COLO829 (cell line): Measurements from ENCODE around the gene C19orf25.
A peak's percentile ranks its signal among the peaks of the same experiment; 100 is the strongest.

Experiments
- DNase-seq: peaks from one replicate; pipeline ENCODE4 v3.0.0; 2012; ENCODE audit warnings: low spot score

Gene C19orf25

GRCh38 chr19:1496714-1497577 is 17.9 kb upstream of the C19orf25 start:
- DNase-seq: no peak

DNA sequence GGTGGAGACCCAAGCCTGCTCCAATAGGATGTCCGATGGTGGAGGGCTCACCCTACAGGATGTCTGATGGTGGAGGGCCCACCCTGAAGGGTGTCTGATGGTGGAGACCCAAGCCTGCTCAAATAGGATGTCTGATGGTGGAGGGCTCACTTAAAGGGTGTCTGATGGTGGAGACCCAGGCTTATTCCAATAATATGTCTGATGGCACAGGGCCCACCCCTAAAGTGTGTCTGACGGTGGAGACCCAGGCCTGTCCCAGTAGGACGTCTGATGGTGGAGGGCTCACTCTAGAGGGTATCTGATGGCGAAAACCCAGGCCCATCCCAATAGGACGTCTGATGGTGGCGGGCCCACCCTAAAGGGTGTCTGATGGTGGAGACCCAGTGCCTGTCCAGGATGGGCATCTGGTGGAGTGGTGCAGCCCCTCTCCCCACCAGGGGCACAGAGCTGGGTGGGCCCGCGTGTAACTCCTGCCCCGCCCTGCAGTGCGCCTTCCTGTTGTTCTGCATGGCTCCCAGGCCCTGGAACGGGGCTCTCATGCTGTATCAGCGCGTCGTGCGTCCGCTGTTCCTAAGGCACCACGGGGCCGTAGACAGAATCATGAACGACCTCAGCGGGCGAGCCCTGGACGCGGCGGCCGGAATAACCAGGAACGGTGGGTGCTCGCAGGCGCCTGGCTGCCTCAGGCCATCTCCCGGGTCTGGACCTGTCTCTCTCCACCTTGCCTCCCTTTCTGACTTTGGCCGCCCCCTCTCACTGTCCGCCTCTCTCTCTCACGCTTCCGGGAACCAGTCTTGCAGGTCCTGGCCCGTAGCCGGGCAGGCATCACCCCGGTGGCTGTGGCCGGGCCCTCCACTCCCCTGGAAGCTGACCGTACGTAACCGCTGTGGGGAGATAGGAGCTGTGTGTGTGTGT is 17.0 kb upstream of the C19orf25 start:
- DNase-seq: no peak

DNA sequence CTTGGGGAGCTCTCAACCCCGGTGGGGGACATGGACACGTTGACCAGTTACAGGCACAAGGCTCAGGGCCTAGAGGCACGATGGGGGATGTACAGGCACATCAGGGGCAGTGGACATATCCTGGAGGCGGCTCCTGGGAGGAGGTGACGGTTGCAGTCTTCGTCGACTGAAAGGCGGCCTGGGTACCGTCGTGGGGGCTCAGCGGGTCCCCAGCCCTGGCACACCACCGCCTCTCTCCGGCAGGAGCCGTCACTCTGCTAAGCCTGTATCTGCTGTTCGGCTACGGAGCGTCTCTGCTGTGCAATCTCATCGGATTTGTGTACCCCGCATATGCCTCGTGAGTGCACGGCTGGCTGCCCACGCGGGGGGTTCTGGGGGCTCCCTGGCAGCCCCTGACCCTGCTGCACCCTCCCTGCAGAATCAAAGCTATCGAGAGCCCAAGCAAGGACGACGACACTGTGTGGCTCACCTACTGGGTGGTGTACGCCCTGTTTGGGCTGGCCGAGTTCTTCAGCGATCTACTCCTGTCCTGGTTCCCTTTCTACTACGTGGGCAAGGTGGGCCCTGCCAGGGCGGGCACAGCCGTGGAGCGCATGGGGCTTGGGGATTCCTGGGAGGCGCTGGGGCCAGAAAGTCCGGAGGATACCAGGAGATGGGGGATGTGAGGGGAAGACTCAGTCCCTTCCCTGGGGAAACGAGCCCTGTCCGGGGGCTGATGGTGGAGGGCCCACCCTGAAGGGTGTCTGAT is 16.2 kb upstream of the C19orf25 start:
- DNase-seq: no peak

DNA sequence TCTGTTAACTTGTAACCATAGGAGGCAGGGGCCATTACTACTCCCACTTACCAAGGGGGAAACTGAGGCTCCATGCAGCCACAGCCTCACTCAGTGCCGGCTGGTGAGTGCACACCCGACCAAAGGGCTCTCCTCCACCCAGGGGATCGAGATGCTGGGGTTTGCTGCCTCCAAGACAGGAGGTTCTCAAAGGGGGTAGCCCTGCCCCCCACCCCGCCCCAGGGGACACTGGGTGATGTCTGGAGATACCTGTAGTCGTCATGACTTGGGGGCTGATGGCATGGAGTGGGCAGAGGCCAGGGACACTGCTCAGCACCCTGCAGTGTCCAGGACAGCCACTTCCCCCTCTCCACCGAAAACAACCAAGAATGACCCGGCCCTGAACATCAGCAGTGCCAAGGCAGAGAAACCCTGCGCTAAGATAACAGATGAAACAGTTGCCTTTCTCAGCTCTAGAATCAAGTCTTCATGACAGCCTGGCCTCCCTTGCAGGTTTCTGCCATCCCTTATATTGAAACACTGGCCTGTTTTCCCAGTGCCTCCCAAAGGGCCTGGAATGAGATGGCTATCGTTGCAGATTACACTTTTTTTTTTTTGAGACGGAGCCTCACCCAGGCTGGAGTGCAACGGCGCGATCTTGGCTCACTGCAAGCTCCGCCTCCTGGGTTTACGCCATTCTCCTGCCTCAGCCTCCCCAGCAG is 15.2 kb upstream of the C19orf25 start:
- no peak for DNase-seq

DNA sequence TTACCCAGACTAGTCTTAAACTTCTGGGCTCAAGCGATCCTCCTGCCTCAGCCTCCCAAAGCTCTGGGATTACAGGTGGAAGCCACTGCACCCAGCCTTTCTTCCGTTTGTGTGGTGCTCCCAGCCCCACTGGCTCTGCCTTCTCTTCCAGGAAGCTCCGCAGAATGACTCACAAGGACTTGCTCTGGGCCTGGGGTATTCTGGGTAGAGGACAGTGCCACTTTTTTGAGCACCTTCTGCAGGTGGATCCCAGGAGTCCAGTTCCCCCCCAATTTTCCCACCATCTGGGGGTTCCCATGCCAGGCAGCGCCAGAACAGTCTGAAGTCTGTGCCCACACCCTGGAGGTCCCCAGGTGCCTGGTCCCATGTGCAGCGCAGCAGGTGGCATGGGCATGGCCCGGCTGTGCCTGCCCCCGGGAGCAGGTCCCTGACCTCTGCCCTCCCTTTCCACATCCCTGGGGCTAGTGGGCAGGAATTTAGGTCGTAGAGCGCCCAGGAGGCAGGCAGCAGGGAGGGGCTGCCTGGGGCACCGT is 13.5 kb upstream of the C19orf25 start:
- DNase-seq: no peak

- DNase-seq: no peak
Measured at GRCh38 chr19:1491849-1492170, 12.8 kb upstream of the C19orf25 start.

DNA sequence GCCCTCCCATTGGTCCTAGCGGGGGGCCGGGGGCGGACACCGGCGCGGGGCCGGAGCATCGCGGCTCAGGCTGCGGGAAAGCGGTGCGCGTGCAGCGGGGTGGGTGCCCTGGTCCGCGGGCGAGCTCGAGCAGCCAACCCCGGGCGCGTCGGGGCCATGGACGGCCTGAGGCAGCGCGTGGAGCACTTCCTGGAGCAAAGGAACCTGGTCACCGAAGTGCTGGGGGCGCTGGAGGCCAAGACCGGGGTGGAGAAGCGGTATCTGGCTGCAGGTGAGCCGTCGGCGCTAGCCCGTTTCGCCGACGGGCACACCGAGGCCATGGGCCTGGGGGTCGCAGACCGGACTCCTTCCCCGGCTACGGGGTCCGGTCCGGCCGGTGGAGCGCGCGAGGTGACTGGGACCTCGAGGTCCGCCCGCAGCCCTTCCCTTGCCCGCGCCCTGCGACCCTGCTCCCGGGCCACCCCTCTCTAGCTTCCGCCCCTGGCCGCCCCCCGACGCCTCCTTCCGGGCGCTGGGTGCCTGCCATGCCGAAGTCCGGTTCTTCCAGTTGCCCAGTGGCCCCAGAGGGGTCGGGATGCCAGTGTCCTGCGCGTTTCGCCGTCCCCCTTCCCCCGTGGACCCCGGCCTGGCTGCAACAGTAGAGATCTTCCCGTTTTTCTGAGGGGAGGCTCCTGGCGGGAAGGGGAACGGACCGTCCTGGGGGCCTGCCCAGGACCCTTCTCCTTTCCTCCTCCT is 12.3 kb upstream of the C19orf25 start, which contains the start of gene REEP6:
REEP6 (plus strand) TSS at position 68 of the 735 bp plus-strand sequence; CDS start at position 157, 89 bp downstream.
- DNase-seq: no peak

DNA sequence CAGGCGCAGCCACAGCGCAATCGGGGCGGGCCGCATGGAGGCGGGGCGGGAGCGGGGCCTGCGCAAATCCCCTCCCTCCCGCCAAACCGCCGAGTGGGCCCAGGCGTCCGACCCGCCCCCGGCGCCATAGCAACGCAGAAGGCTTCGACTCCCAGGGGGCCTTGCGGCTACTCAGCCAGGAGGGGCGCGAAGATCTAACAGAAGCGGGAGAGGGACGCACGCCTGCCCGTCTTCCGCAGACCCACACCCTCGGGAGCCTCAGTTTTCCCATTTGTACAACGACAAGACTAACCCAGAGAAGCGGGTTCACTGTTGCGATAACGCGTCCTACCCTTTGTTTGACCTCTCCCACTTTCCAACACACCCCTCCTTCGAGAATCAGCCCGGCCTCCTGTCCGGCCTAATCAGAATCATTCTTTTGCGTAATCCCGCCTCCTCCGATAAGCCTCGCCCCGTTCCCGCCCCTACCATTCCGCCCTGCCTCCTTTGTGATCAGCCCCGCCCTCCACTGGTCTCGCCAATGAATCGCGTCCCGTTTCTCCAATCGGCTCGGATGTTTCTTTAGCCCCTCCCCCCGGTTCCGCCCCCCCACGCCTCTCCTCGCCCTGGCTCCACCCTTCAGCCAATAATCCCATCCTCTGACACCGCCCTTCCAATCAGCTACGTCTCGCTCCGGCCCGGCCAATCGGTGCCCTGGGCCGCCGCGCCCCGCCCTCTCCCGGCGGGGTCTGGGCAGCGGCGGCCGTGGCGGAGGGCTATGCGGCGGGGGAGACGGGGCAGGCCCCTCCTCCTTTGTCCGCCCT is 11.5 kb upstream of the C19orf25 start, which contains the start of gene PCSK4:
PCSK4 (minus strand) TSS at position 40 of the 803 bp plus-strand sequence; CDS start at position 36, 4 bp downstream.
- peak; percentile 99 for DNase-seq

GRCh38 chr19:1489463-1490310 is 10.7 kb upstream of the C19orf25 start:
- no peak for DNase-seq

DNA sequence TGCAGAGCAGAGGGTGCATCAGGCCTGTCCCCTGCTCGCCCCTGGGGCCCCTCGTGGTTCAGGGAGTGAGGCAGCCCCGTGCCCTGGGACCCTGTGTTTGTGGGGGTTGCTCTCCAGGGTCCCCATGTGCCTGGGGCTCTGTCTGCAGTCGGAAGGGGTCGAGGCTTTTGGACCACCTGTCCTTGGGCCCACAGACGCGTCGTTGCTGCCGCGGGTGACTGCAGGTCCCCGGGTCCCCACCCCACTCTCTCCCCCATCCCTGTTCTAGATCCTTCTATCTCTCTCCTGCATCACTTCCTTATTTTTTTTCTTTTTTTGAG is 9.2 kb upstream of the C19orf25 start:
- DNase-seq: no peak

GRCh38 chr19:1487576-1488281 is 8.7 kb upstream of the C19orf25 start:
- no peak for DNase-seq

DNA sequence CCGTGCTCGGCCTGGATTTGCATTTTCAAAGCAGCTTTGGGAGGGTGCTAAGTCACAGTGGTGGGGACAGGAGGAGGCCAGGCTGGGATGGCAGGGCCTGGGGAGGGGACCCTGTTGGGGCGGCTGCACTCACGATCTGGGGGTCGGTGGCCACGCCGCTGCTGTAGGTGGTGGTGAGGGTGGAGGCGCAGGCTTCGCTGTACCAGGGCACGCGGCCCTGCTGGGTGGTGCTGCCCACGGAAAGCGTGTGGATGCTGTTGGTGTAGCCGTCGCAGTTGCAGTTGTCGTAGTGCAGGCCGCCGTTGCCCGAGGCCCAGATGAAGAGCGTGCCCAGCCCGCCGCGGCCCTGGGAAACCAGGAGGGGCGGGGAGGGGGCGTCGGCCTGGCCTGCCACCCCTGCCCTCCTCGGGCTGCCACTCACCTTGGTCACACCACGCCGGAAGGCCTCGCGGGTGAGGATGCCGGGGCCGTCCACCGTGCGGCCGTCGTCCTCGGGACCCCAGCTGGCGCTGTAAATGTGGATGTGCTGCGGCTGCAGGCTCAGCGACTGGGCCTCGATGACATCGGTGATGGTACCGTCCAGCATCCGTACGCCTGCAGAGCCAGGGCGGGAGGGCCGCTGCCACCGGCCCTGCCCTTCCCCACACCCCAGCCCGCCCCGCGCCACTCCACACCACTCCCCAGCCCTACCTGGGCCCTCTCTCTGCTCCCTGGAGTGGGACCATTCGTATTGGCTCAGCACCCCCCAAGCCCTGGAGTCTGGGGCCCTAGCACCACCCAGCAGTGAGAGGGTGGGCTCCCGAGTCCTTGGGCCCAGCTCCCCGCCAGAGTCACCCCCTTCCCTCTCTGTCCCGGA is 7.9 kb upstream of the C19orf25 start:
- DNase-seq: no peak

DNA sequence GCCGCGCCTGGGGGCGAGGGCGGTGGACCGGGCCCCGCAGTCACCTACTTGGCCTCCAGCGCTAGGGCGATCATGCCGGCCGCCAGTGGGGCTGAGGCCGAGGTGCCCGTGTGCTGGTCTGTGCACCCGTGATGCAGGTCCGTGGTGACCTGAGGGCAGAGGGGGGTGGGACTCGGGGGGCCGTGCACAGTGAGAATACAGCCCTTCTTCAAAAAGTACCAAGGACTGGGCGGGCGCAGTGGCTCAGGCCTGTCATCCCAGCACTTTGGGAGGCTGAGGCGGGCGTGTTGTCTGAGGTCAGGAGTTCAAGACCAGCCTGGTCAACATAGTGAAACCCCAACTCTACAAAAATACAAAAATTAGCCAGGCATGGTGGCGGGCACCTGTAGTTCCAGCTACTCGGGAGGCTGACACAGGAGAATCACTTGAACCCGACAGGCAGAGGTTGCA is 5.0 kb upstream of the C19orf25 start:
- no peak for DNase-seq

DNA sequence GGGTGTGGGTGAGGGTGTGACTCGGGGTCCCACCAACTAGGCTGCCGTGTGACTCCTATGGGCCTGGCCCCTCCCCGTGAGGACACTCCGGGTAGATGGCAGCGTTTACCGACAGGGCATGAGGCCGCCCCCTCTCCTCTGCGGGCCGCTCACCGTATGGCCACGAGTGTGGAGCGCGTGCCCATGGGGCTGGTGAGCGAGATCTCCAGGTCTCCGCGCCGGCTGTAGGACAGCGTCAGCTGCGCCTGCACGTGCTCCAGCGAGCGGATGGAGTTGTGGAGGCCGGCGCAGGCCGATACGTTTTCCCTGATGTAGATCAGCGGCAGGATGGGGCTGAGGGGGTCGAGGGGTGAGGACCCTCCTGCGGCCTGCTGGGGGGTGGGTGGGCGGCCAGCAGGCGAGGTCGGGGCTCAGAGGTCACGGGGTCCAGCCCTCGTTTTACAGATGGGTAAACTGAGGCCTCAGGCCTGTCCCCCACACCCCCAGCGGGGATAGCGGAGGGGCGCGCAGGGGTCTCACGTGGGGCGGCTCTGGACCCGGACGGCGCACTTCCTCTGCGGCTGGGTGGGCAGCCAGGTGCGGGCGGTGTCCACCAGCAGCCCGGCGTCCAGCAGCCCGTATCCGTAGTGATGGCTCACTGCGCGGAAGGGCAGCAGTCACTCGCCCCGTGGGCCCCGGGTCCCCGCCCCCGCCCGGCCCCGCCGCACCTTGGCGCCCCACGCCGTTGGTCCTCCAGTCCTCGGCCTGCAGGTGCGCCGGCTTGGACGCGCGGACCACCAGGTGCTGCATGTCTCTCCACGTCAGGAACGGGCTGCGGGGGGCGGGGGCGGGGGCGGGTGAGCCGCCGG is 4.3 kb upstream of the C19orf25 start:
- no peak for DNase-seq

DNA sequence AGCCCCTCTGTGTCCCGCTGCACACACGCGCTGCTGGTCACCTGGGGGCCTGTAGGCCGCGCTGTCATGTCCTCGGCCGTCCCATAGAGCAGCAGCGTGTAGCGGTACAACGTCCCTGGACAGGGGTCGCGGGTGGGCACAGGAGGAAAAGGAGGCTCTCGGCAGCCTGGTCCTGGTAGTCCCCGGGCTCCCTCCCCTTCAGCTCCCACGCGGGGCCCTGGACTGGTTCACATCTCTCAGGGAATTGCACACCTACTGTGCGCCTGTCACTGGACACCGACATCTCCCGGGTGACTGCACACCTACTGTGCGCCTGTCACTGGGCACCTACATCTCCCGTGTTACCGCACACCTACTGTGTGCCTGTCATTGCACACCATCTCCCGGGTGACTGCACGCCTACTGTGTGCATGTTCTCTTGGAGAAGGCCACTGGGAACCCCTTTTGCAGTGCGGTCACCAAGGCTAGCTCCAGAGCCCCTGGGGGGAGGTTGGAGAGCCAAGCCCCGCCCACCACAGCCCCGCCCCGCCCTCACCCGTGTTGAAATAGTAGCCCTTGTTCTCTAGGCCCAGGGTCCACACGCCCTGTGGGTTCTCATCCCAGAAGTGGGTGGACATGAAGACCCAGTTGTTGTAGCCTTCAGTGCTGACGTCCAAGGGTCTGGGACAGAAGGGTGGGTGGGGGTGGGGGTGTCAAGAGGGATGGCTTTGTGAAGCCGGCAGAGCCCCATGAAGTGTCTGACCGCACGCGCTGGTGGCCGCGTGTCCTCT is 3.5 kb upstream of the C19orf25 start:
- no peak for DNase-seq
